8988T (cell line): Measurements from ENCODE around the gene LSAMP.
A peak's percentile ranks its signal among the peaks of the same experiment; 100 is the strongest.

Experiments used
- DNase-seq: peaks from one replicate; pipeline ENCODE4 v3.0.0; 2011

LSAMP gene

GRCh38 chr3:116045314-116045713 is 400.0 kb downstream of the LSAMP start:
- DNase-seq: no peak

GRCh38 chr3:116040152-116040551 is 405.1 kb downstream of the LSAMP start:
- DNase-seq: no peak

GRCh38 chr3:116039651-116039985 is 405.7 kb downstream of the LSAMP start:
- no peak for DNase-seq

- no peak for DNase-seq
These were observed 406.2 kb downstream of the LSAMP start for GRCh38 chr3:116038968-116039650.

GRCh38 chr3:116037954-116038911 is 407.1 kb downstream of the LSAMP start:
- DNase-seq: no peak

GRCh38 chr3:116035429-116035828 is 409.9 kb downstream of the LSAMP start:
- no peak for DNase-seq

- DNase-seq: no peak
These were observed 410.5 kb downstream of the LSAMP start for GRCh38 chr3:116034794-116035193.

- DNase-seq: no peak
These were observed 411.2 kb downstream of the LSAMP start for GRCh38 chr3:116034086-116034485.

GRCh38 chr3:116033516-116033915 is 411.8 kb downstream of the LSAMP start:
- no peak for DNase-seq

GRCh38 chr3:116032176-116032575 is 413.1 kb downstream of the LSAMP start:
- no peak for DNase-seq

GRCh38 chr3:116030131-116030850 is 415.0 kb downstream of the LSAMP start:
- DNase-seq: no peak

- DNase-seq: no peak
These were observed 416.0 kb downstream of the LSAMP start for GRCh38 chr3:116029266-116029665.

GRCh38 chr3:116028157-116028556 is 417.1 kb downstream of the LSAMP start:
- DNase-seq: no peak

- DNase-seq: no peak
These were observed 424.3 kb downstream of the LSAMP start for GRCh38 chr3:116020989-116021388.

- DNase-seq: no peak
These were observed 424.8 kb downstream of the LSAMP start for GRCh38 chr3:116020495-116020894.

- DNase-seq: no peak
These were observed 426.0 kb downstream of the LSAMP start for GRCh38 chr3:116019254-116019763.

GRCh38 chr3:116018646-116019045 is 426.6 kb downstream of the LSAMP start:
- no peak for DNase-seq

GRCh38 chr3:116015931-116016330 is 429.4 kb downstream of the LSAMP start:
- no peak for DNase-seq

- no peak for DNase-seq
These were observed 438.3 kb downstream of the LSAMP start for GRCh38 chr3:116007000-116007399.

- no peak for DNase-seq
These were observed 439.9 kb downstream of the LSAMP start for GRCh38 chr3:116005404-116005803.

GRCh38 chr3:116002235-116002634 is 443.1 kb downstream of the LSAMP start:
- DNase-seq: no peak

GRCh38 chr3:116001151-116001621 is 444.1 kb downstream of the LSAMP start:
- no peak for DNase-seq

- peak; percentile 13 for DNase-seq
These were observed 445.0 kb downstream of the LSAMP start for GRCh38 chr3:116000311-116000710.
